K562 treated with DMSO at 1 percent for 48 hours (cell line): ENCODE data around the gene TRIM13. TPM values are rescaled to one million over a fixed set of nuclear protein-coding genes. Genes with fewer than 3 reads are reported as not detected.

Experiments
- total RNA-seq: library from RNA; unstranded; fragments of 300-600 nt; gene quantifications from 2 replicates; pipeline ENCODE4 v1.2.3, GENCODE V29; 2022; ENCODE audit warnings: low replicate concordance; ENCODE audit errors: extremely low read depth

The TRIM13 gene, protein sequence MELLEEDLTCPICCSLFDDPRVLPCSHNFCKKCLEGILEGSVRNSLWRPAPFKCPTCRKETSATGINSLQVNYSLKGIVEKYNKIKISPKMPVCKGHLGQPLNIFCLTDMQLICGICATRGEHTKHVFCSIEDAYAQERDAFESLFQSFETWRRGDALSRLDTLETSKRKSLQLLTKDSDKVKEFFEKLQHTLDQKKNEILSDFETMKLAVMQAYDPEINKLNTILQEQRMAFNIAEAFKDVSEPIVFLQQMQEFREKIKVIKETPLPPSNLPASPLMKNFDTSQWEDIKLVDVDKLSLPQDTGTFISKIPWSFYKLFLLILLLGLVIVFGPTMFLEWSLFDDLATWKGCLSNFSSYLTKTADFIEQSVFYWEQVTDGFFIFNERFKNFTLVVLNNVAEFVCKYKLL
- total RNA-seq: not detected in 2 replicates

DNA sequence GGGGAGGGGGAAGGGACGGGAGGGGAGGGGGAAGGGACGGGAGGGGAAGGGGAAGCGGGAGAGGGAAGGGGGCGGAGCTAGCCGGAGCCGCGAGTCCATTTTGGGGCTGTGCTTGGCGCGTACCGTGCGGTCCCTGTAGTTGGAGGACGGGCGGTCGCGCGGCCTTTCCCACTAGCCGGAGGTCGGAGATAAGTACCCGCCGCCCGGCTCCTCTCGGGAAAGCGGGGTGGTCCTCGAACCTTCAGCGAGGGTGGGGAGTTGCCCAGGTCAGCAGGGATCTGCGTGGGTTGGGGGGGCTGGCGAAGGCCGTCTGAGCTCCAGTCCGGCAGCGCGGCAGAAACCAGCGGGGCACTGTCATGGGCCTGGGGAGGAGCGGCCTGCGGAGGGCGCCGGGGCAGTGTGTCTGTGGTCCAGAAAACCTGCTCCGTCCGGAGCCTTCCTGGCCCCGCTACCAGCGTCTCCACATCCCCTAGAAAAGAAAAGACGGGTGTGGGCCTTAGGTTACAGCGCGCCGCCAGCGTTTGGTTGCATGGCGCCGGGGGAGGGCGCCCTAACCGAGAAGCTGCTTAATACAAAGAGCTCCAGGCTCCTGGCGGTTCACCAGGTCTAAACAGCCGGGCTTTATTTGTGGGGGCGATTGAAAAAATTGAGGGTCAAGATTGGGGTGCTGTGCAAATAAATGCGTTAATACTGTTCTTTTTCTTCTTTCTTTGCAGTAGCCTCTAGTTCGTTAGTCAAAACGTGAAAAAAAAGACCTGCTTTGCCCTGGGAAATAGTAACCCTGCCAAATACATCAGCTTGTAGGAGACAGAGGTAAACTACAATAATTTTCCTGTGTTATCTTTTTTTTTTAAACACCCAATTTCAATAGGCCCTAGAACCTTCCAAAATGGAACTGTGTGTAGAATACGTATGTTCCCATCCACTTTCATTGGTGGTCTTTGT is at the start of gene TRIM13:
Gene TRIM13, plus strand, starts transcription at position 92 of the 945 bp plus-strand sequence. CDS start 14,899 bp downstream, outside the sequence.

GRCh38 chr13:50015258-50015657 is 18.4 kb downstream of the TRIM13 start, which contains the start of gene KCNRG:
TSS of gene KCNRG (plus strand) at chr13:50015444. CDS start at chr13:50015494, 50 bp downstream.

Other genes starting within 250 kb of the TRIM13 start
- not detected in 2 replicates for gene KPNA3, start 204.4 kb upstream of the TRIM13 start, total RNA-seq
- gene SPRYD7, start 60.7 kb upstream of the TRIM13 start, total RNA-seq: not detected in 2 replicates
- gene KCNRG, start 18.4 kb downstream of the TRIM13 start, total RNA-seq: not detected in 2 replicates